Neural cell (in vitro differentiated cells): ENCODE results near the gene AMIGO3.

ENCODE experiments used
- EP300 ChIP-seq: fragments of 450-650 bp; conservative IDR thresholded peaks from 2 replicates; pipeline ENCODE4 v1.6.1; 2014; ENCODE audit warnings: antibody characterized with exemption, mild to moderate bottlenecking, moderate library complexity; ENCODE audit not compliant: poor library complexity, severe bottlenecking
- POLR2AphosphoS5 ChIP-seq: IDR thresholded peaks from 2 replicates; pipeline ENCODE4 v1.6.1; 2012
- RAD21 ChIP-seq: fragments of 450-650 bp; conservative IDR thresholded peaks from 2 replicates; pipeline ENCODE4 v1.6.1; 2014; ENCODE audit warnings: antibody characterized with exemption, mild to moderate bottlenecking, moderate library complexity
- TAF1 ChIP-seq: IDR thresholded peaks from 2 replicates; pipeline ENCODE4 v1.6.1; 2012; ENCODE audit warnings: low read depth
- TF ChIP-seq, protein P1 (sequence below): fragments of 450-650 bp; IDR thresholded peaks from 2 replicates; pipeline ENCODE4 v1.5.1; 2014; ENCODE audit warnings: antibody characterized with exemption, mild to moderate bottlenecking, moderate library complexity; ENCODE audit not compliant: poor library complexity, severe bottlenecking

DNA sequence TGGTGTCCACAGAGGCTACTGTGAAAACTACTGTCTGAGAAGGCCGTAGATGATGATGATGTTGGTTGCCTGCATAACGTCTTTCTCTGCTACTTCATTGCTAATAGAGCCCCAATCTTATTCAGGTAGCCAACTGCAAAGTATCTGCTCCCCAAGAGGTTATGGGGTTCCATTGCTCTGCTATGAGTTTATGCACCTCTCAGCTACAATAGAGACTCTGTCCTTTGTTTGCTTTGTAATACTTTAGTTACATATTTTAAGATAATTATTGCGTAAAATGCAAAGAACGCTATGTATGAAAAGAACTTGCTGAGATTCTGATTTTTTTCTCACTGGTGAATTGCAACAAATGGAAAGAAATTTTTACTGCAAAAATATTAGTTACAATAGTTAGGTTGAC lies 32.0 kb upstream of the AMIGO3 start:
- no peak for TF ChIP-seq EP300
- TF ChIP-seq, protein P1, sequence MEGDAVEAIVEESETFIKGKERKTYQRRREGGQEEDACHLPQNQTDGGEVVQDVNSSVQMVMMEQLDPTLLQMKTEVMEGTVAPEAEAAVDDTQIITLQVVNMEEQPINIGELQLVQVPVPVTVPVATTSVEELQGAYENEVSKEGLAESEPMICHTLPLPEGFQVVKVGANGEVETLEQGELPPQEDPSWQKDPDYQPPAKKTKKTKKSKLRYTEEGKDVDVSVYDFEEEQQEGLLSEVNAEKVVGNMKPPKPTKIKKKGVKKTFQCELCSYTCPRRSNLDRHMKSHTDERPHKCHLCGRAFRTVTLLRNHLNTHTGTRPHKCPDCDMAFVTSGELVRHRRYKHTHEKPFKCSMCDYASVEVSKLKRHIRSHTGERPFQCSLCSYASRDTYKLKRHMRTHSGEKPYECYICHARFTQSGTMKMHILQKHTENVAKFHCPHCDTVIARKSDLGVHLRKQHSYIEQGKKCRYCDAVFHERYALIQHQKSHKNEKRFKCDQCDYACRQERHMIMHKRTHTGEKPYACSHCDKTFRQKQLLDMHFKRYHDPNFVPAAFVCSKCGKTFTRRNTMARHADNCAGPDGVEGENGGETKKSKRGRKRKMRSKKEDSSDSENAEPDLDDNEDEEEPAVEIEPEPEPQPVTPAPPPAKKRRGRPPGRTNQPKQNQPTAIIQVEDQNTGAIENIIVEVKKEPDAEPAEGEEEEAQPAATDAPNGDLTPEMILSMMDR, result no peak
- TF ChIP-seq TAF1, result no peak
- no peak for TF ChIP-seq RAD21
- TF ChIP-seq POLR2AphosphoS5, result no peak
